Right atrium auricular region (tissue), 2 donors: ENCODE measurements around the gene CLASP1. TPM values are rescaled to one million over a fixed set of nuclear protein-coding genes. Genes with fewer than 3 reads are reported as not detected.

ENCODE experiments used
- DNase-seq: peaks from one replicate; pipeline ENCODE4 v3.0.0-alpha.2; 2019; ENCODE audit warnings: low spot score
- H3K27ac ChIP-seq, 2 donors: fragments of 200-600 bp; sonication (generic); 1 replicate in 1 of 2; 2 replicates in 1 of 2; pipeline ENCODE4 v1.5.1; 2016 to 2019
- H3K27me3 ChIP-seq, 2 donors: fragments of 200-600 bp; sonication (generic); one replicate each; pipeline versions ENCODE4 v1.5.1 to v1.6.0; 2017 to 2019
- H3K36me3 ChIP-seq: fragments of 200-600 bp; sonication (generic); one replicate; pipeline ENCODE4 v1.5.1; 2016
- H3K4me1 ChIP-seq, 2 donors: fragments of 200-600 bp; sonication (generic); one replicate each; pipeline versions ENCODE4 v1.5.1 to v1.6.0; 2017 to 2019
- H3K4me3 ChIP-seq, 2 donors: fragments of 200-600 bp; sonication (generic); 1 replicate in 1 of 2; 2 replicates in 1 of 2; pipeline ENCODE4 v1.5.1; 2017 to 2019; ENCODE audit warnings: mild to moderate bottlenecking in 1 of 2, moderate library complexity in 1 of 2
- H3K9me3 ChIP-seq, 2 donors: fragments of 200-600 bp; sonication (generic); one replicate each; pipeline ENCODE4 v1.5.1; 2019
- CTCF ChIP-seq, 2 donors: fragments of 200-600 bp; sonication (generic); IDR thresholded peaks; one replicate each; pipeline ENCODE4 v1.5.1; 2019; ENCODE audit warnings: antibody characterized with exemption in 2 of 2
- total RNA-seq, 2 donors: library from RNA; depleted of rRNA; stranded (reverse); fragments of >200 nt; gene quantifications; one replicate each; pipeline ENCODE4 v1.1.0, GENCODE V29; 2016

Gene CLASP1
- total RNA-seq, 2 donors from 2014 or later = 42.4 to 47.8 TPM

- H3K4me1 ChIP-seq = peaks cover 0 to 21% of the 10 kb centered on the region in 2 donors
- TF ChIP-seq CTCF (IDR thresholded peaks at IDR 0.05) = no peak
- H3K36me3 ChIP-seq = peaks cover 47% of the 10 kb centered on the region
- H3K27ac ChIP-seq = peak overlapping the region; percentile 29 to 38
- H3K4me3 ChIP-seq = no peak overlapping the region
- no peaks in the 10 kb centered on the region for H3K9me3 ChIP-seq
- DNase-seq = no peak
- H3K27me3 ChIP-seq = no peaks in the 10 kb centered on the region
Measured at GRCh38 chr2:121363632-121364420, 285.4 kb downstream of the CLASP1 start.

- Histone ChIP-seq H3K4me1 (peaks cover 0 to 29% of the 10 kb centered on the region in 2 donors), H3K36me3 (peaks cover 47% of the 10 kb centered on the region), H3K27me3 (no peaks in the 10 kb centered on the region), H3K27ac (peak overlapping the region in 1 of 2 donors; percentile 29), H3K9me3 (no peaks in the 10 kb centered on the region), H3K4me3 (no peak overlapping the region)
- no peak for TF ChIP-seq CTCF (IDR thresholded peaks at IDR 0.05)
- no peak for DNase-seq
Measured at GRCh38 chr2:121362774-121363173, 286.5 kb downstream of the CLASP1 start.

GRCh38 chr2:121362226-121362625 lies 287.0 kb downstream of the CLASP1 start:
- Histone ChIP-seq H3K4me1 (peaks cover 0 to 29% of the 10 kb centered on the region in 2 donors), H3K27ac (no peak overlapping the region), H3K9me3 (no peaks in the 10 kb centered on the region), H3K27me3 (no peaks in the 10 kb centered on the region), H3K36me3 (peaks cover 41% of the 10 kb centered on the region), H3K4me3 (no peak overlapping the region)
- no peak for DNase-seq
- TF ChIP-seq CTCF (IDR thresholded peaks at IDR 0.05) = no peak

GRCh38 chr2:121360566-121361300 lies 288.5 kb downstream of the CLASP1 start:
- Histone ChIP-seq H3K27me3 (no peaks in the 10 kb centered on the region), H3K36me3 (peaks cover 29% of the 10 kb centered on the region), H3K9me3 (no peaks in the 10 kb centered on the region), H3K27ac (peak overlapping the region in 1 of 2 donors; percentile 24), H3K4me3 (no peak overlapping the region), H3K4me1 (peaks cover 0 to 29% of the 10 kb centered on the region in 2 donors)
- TF ChIP-seq CTCF (IDR thresholded peaks at IDR 0.05) = no peak
- DNase-seq = no peak

- Histone ChIP-seq H3K4me1 (peaks cover 0 to 29% of the 10 kb centered on the region in 2 donors), H3K9me3 (no peaks in the 10 kb centered on the region), H3K27me3 (no peaks in the 10 kb centered on the region), H3K36me3 (peaks cover 26% of the 10 kb centered on the region), H3K27ac (peak overlapping the region; percentile 17 to 24), H3K4me3 (no peak overlapping the region)
- TF ChIP-seq CTCF (IDR thresholded peaks at IDR 0.05) = no peak
- DNase-seq = no peak
Measured at GRCh38 chr2:121359716-121360565, 289.3 kb downstream of the CLASP1 start.
